ENCODE measurements around the gene NPB.

Gene NPB

DNA sequence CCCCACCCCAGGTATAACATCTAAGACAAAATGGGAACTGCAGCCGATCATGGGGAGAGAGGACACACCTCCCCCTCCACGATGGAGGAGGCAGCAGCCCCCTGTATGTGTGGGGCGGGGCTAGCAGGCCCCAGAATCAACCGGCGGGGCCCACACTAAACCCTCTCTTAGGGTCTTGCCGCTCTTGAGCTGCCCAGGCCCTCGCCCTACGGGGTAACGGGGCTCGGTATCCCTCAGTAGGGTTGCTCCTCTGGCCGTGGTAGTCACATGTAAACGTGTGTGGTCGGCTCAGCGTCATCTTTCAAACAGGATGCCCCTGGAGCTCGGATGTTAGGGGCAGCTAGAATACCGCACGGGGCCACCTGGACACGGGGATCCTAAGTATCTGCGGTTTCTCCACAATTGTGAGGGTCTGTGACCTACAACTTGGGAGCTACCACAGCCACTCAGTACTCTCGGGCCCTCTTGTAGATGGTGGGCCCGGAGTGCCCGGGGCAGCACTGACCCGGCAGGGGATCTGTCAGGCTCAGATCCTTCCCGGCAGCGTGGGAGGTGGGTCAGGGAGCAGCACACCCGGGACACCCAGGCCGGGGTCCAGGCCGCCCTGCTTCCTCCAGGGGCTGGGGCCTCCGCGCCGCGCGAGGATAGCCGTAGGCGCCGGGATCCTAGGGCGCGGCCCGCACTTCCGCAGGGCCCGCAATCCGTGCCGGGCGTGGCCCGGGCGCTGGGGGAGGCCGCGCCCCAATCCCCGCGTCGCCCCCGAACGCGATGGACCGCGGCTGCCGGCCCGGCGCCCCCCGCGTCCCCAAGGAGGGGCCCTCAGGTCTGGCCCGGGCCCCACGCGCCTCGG is 31.7 kb upstream of the NPB start:
- no peak for DNase-seq

DNA sequence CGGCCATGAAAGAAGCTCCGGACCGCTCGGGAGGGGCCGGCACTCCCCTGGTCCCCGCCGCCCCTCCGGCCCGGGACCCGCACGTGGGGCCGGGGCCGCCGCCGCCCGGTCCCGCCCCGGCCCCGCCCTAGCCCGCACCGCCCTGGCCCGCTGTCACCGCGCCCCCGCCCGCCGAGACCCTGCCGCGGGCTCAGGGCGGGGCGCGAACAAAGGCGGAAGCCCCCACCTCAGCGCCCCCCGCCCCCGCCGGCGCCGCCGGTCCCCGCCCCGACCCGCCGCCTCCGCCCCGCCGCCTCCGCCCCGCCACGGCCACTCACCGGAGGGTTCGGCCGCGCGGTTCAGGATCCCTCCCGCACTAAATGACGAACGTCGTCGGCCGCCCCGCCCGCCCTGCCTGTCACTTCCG is 31.1 kb upstream of the NPB start, which contains the start of gene ARHGDIA:
ARHGDIA (minus strand) TSS at position 357 of the 406 bp plus-strand sequence. CDS start 1,407 bp downstream, outside the sequence.
- no peak for DNase-seq

DNA sequence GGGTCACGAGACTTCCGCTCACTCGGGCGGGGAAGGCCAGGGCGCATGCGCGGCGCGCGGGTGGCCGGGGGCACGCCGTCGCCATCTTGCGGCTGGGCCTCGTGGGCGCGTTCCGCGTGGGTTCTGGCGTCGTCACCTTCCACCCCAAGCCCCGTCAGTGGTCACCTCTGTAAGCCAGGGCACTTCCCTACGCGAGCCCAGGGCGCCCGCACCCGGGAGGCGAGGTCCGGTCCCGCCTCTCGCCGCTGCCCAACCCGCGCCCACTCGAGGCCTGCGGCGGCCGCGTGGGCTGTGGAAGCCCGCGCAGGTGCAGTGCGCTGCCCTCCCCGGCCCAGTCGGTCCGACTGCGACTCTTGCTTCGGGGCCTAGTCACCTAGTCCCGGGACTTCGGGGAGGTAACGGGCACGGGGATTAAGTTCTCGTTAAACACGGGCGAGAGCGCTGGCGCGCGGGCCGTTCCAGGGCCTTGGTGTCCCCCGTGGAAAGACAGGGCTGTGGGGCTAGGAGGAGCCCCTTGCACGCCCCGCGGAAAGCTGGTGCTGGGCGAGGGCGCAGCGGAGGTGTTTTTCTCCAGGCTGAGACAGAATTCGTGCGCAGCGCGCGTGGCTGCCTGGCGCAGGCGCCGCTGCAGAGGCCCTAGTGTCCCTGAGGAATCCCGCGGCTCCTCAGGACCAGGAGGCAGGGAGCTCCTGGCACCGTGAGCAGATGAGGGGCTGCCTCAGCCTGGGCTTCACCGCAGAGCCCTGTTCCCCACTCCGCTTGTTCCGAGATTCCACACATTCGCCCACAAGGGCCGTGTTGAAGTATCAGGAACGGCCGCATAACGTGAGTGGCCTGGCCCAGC is 30.4 kb upstream of the NPB start:
- peak; percentile 47 for DNase-seq

DNA sequence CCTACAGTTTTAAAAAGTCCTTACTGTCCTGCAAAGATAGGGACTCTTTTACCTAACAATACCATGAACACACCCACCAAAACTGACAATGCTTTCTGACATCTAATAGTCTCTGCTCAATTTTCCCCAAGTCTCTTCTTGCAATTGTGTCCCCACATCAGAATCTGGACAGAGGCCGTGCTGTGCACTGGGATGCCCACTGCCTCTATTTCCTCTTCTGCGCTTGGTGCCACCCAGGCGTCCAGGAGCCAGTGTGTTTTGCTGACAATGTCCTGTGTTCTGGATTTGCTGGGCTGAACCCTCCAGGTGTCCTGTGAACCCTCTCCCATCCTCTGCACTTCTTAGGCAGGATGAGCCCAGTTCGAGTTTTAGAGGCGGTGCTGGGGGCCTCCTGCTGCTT is 24.5 kb upstream of the NPB start:
- DNase-seq, result no peak

DNA sequence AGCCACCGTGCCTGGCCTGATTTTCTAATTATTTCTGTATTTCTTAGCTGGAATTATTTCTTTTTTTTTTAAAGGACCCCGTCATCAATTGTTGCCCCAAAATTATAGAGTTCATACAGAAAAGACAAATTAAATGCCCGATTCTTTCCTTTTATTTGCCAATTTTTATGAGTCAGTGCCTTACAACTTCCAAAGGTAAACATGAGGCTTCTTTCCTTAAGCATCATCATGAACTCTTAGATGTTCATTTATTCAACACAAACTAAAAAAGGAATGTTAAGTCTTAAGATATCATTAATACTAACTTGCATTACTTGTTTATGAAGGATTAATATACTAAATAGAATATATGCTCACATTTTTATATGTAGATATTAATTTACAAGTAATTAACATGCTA is 23.7 kb upstream of the NPB start:
- DNase-seq, result no peak

DNA sequence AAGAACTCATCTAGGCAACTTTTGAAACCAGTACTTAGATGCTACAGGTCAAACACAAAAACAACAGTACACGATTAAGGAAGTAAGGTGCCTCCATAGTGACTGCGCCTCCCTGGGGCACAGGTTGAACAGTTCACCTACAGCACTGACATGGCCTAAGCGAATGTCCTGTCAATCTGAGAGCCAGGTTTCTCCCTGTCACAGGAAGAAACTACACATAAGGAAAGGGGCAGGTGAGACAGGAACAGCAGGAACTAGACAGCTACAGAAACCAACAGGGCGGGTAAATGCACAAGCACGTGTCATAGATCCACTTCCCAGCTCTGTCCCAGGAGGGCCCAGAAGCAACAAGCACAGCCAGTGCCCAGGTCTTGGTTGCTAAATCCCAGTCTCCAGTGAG is 22.9 kb upstream of the NPB start:
- DNase-seq, result no peak

DNA sequence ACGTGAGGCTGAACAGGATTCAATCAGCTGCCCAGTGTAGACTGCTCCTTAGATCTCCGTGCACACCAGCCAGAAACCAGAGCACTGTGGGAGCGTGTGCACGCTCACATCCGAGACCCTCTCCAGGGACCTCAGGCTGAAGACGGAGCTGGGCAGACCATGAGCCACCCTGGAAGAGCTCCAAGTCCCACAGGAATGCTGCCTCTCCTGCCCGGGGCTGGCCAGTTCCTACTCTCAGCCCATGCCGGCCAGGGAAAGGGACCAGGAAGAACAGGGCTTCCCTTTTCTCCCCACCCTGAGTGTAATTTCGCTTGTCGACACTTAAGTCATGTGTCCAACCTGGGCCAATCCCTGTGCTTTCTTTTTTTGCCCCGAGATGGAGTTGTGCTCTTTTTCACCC is 17.5 kb upstream of the NPB start:
- DNase-seq, result no peak

DNA sequence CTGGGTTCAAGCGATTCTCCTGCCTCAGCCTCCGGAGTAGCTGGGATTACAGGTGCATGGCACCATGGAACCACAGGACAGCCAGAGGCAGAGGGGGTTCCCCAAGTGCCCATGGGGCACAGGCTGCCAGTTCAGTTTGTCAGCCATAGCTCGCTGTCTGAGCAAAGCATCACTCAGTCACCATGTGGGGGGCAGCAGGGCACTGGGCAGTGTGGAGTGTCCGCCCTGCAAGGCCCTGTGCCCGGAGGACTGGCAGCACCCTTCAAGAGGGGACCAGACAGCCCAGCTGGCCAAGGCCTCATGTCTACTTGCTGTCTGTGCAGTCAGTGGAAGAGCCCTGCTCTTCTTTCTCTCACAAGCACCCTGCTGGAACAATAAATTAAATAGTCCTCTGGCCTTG is 17.1 kb upstream of the NPB start:
- no peak for DNase-seq

DNA sequence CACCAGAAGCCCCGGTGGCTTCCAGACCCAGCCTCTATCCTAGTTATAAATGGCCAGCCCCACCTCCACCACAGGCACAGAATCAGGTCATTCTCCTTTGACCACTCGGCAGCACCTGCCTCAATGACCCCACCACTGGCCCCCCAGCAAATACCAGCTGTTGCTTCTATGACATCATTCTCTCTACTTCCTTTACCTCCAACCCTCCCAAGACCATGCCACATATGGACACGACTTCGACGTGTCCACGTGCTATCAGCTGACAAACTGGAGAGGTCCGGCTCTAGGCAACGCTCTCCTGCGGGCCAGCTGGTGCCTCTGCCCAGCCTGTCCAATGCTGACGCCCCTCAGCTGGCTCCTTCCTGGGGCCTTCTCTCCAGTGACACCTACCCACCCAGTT is 16.6 kb upstream of the NPB start:
- DNase-seq, result no peak

DNA sequence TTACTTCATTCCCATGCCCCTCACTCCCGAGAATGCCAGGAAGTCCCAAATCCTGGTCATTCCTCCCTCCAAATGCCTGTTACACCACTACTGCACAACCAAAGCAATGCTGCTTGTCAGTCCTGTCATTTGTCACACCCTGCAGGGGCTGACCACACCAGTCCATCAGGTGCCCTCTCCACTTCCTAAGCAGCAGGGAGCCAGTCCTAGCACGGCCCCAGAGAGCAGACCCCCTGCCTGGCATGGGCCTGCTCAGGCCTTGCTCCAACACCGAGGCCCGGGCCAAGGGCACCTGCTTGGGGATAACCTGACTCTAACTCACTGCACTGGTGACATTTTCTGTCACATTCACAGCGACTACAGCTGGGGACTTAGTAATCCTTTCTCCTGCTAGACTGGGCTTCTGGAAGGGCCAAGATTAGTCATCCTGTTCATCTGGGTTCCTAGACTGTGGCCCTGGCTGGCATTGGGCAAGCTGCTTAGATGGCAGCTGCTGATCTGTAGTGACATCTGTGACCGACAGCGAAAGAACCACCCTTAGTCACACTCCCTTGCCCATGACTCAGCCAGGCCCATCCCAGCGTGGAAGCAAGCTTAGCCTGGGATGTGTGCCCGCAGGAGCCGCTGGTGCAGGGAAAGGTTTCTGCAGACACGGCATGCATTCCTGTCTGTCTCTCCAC is 16.0 kb upstream of the NPB start:
- peak; percentile 38 for DNase-seq

DNA sequence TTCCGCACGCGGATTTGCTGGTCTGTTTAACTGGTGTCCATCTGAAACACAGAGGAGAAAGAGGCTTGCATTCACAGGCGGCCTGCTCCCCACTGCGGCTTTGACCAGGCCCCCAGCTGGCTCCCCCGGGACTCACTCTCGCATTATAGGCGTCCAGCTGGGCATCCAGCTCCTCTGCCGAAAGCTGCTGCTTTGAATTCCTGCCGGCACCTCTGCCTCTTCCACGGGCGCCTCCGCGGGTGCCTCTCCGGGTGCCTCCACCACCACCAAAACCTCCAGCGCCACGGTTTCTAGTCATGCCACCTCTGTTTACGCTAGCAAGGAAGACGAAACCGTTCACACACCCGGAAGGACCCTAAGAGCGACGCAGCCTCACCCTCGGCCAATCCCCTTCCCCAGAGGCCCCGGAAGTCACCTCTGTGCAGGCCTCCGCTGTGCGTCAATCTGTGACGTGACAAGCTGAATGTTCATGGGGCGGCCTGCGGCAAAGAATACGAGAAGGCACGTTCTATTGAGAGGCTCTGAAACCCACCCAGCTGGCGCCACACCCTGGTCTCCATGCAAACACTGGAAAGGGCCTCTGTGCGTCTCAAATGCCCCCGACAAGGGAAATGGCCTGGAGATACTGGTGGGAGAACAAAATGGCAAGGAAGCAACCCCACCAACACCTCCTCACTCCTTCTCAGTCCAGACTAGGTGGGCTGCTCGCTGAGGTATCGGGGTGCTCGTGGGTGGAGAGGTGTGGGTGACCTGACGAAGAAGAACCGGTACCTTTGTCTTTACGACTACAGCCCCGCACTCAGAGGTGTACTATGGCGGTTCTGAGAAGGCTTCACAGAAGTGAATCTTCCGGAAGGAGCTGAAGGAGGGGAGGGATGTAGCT is 13.7 kb upstream of the NPB start:
- DNase-seq, result no peak

DNA sequence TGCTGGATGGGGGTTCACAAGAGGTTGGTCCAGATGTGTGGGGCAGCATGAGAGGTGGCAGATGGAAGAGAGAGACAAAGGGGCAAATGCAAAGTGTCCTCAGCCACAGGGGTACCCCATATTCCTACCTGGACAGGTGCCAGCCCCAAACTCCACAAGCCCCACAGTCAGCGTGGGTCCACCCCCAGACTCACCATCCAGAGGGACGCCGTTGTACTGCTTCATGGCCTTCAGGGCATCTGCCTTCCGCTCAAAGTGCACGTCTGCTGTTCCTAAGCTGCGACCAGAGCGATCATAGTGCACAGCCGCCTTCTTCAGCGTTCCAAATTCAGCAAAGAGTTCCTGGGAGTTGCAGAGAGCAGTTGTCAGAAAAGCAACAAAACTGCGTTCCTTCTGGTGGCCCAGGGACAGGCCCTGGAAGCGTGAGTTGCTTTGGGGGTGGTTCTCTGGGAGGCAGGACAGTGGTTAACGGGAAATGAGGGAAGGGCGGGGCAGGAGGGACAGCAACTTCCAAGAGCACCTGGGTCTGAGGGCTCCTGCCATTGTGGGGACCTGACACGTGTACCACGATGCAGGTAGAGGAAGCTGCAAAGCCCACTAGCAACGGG is 12.9 kb upstream of the NPB start:
- DNase-seq, result no peak

DNA sequence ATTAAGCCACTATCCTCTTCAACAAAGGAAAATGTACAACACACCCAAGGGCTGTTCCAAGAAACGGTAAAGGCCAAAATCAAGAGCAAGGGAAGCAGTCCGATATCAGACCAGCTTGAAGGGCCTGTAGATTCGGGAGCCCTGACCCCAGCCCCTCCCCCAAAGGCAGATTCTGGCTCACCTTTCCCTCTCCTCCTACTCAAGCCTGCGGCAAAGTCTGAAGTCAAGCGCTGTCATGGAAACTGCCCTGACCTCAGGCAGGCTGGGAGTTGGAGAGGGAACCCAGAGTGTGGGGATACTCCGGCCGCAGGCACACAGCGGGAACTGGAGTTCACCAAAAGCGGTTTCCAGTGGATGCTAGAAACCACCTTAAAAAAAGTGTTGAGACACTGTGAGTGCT is 12.4 kb upstream of the NPB start:
- no peak for DNase-seq

DNA sequence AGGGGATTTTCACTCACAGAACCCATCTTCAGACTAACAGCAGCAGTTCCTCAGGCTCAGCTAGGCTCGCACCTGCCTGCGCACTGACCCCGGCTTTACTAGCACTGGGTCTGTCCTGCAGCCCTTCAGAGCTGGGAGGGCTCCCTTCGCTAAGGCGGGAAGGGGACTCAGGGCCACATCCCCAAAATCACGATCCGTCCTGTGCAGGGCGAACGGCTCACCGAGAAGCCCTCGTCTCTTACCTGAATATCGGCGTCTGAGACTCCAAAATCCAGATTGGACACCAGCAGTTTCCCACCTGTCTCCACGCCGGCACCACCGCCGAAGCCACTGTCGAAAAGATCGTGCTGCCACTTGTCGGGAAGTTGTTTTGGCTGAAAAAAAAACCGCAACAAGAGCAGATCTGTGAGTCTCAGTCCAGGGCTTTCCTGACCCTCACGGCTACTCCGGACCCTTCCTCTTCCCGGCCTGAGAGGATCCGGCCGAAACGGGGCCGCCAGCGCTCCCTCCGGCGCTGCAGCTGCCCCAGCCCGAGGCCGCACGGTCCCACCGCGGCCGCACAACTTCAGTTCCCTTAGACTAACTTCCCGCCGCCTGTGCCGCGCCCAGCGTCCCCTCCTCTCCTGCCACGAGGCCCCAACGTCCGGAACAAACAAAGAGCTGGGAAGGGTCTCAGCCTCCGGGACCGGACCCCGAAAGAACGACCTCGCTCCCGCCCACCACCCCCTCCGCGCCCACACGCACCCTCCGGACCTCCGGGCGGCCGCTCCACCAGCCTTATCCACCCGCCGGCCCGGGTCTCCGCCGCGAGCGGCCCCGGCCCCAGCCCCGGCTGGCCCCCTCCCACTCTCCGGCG is 11.4 kb upstream of the NPB start:
- no peak for DNase-seq

DNA sequence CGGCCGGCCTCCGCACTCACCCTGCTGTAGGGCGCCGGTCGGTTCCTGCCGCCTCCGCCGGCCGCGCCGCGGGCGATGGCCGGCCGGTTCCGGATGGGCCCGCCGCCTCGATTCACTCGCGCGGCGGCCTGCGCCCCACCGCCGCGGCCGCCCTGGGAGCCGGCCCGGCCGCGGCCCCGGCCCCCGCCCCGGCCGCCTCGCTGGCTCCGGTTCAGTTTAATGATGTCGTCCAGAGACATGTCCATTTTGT is 10.8 kb upstream of the NPB start:
- no peak for DNase-seq

DNA sequence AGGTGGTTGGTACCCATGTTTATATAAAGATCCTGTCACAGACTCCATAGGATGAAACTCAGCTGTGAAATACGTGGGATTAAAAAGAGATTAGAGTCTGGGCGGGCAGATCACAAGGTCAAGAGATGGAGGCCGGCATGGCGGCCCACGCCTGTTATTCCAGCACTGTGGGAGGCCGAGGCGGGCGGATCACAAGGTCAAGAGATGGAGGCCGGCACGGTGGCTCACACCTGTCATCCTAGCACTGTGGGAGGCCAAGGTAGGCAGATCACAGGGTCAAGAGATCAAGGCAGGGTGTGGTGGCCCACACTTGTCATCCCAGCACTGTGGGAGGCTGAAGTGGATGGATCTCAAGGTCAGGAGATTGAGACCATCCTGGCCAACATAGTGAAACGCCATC is 6.6 kb upstream of the NPB start:
- DNase-seq, result no peak

DNA sequence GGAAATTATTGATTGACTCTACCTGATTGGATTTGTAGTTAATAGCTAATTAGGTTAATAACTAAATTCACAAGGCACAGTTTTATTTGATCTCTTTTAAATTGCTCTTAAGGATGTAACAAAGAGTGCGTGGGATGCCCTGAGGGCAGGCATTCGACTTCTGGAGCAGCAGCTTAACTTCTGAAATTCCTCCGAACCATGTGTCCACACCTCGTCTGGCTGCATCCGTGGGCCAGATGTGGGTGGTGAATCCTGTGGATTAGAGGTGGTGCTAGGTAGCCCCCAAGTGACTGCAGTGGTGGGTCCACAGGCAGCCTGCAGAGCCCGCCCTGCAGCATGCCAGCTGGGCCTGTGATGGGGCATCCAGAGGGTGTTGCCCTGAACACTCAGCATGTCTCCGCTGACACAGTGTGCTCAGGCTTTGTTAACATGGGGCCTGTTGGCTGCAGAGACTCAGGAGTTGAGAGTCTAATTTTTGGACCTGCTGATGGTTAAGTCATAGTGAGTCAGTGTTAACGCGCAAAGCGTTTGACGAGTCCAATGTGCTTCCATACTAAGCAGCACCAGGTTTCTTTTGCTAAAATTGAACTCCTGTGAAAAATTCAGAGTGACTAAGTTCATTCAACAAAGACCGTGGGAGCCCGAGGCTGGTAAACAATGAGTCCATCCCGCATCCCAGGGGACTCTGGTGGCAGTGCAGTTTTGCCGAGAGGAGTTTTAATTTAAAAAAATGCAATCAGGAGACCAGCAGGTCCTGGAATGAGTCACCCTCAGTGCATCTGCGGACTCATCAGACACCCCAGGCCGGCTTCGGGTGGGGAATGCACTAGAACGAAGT is 3.8 kb upstream of the NPB start:
- no peak for DNase-seq

DNA sequence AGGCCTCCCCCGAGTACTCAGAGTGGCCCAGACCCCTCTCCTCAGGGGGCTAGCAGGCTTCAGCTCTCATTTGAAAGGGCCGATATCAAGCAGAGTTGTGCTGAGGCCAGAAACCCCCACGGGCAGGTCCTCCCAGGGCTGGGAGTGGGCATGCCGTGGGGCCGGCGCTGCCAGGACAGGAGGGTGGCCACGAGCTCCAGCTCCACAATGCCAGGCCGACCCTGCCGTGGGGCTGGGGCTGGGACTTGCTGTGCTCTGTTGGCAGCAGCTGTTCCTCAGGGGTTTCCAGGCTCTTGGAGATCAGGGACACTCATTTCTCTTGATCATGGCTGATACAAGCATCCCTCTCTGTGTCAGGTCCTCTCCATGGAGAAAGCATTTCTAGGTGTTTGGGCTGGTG is 3.2 kb upstream of the NPB start:
- no peak for DNase-seq

DNA sequence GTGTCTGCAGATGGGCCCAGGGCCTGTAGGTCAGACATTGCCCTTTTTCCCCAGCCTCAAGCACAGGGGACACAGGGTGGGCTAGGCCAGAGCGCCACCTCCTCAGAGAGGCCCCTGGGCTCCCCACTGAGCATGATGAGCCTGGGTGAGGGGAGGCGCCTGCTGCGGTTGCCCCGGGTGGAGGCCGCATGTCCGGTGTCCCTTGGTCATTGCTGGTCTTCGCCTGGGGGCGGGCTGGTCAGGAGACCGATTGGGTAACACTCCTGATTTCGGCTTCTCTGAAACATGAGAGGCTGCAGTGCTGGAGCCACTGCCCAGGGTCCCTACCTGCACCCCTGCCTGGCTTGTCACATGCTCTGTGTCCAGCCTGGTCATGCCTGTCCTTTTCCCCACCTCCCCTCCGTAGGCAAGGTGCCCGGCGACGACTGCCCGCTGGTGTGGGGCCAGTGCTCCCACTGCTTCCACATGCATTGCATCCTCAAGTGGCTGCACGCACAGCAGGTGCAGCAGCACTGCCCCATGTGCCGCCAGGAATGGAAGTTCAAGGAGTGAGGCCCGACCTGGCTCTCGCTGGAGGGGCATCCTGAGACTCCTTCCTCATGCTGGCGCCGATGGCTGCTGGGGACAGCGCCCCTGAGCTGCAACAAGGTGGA is 2.4 kb upstream of the NPB start:
- DNase-seq, result no peak
